Keratinocyte (primary cell): Measurements from ENCODE around the gene C15orf40. TPM values are rescaled to one million over a fixed set of nuclear protein-coding genes. Genes with fewer than 3 reads are reported as not detected.

Experiments
- DNase-seq: peaks from one replicate; pipeline ENCODE4 v3.0.0-alpha.2; 2011; ENCODE audit warnings: low read depth, missing footprints, low spot score
- FAIRE-seq: peaks from 2 replicates; lab custom pipeline; 2011; peaks lifted over from hg19 to GRCh38; lab: Jason Lieb, UNC
- H2AFZ ChIP-seq: 2 replicates; pipeline ENCODE4 v1.6.0; 2012; ENCODE audit warnings: low read length, control low read depth, inconsistent platforms; ENCODE audit not compliant: control insufficient read depth
- H3K27ac ChIP-seq: 2 replicates; pipeline ENCODE4 v1.5.1; 2011; ENCODE audit warnings: low read length; ENCODE audit not compliant: control insufficient read depth, insufficient read depth
- H3K27me3 ChIP-seq: 3 replicates; pipeline ENCODE4 v1.6.0; 2011; ENCODE audit warnings: low read length; ENCODE audit not compliant: control insufficient read depth, insufficient read depth; ENCODE audit errors: extremely low read depth
- H3K36me3 ChIP-seq, 2 experiments: 2 replicates in 1 of 2; 3 replicates in 1 of 2; pipeline ENCODE4 v1.5.1; 2011; ENCODE audit warnings: low read length in 2 of 2, mild to moderate bottlenecking in 1 of 2; ENCODE audit not compliant: control insufficient read depth in 2 of 2, insufficient read depth in 2 of 2; ENCODE audit errors: extremely low read depth in 1 of 2
- H3K4me1 ChIP-seq: 3 replicates; pipeline ENCODE4 v1.5.1; 2011; ENCODE audit warnings: low read length; ENCODE audit not compliant: control insufficient read depth, insufficient read depth; ENCODE audit errors: extremely low read depth
- H3K4me2 ChIP-seq: 3 replicates; pipeline ENCODE4 v1.6.0; 2011; ENCODE audit warnings: low read depth, low read length; ENCODE audit not compliant: control insufficient read depth, insufficient read depth; ENCODE audit errors: extremely low read depth
- H3K4me3 ChIP-seq, 3 experiments: fragments of 200-600 bp in 1 of 3; sonication (generic) in 1 of 3; 2 replicates in 2 of 3; 3 replicates in 1 of 3; pipeline ENCODE4 v1.5.1; 2011 to 2016; ENCODE audit warnings: low read length in 3 of 3, mild to moderate bottlenecking in 3 of 3, control low read depth in 2 of 3, inconsistent platforms in 1 of 3, low read depth in 1 of 3, mixed read lengths in 1 of 3, mixed run types in 1 of 3, moderate library complexity in 1 of 3; ENCODE audit not compliant: control insufficient read depth in 2 of 3, insufficient read depth in 2 of 3; ENCODE audit errors: extremely low read depth in 1 of 3
- H3K79me2 ChIP-seq: 2 replicates; pipeline ENCODE4 v1.6.0; 2012; ENCODE audit warnings: low read length; ENCODE audit not compliant: control insufficient read depth, insufficient read depth
- H3K9ac ChIP-seq: 3 replicates; pipeline ENCODE4 v1.6.0; 2011; ENCODE audit warnings: low read length; ENCODE audit not compliant: control insufficient read depth, insufficient read depth; ENCODE audit errors: extremely low read depth
- H3K9me1 ChIP-seq: 3 replicates; pipeline ENCODE4 v1.6.0; 2011; ENCODE audit warnings: low read length; ENCODE audit not compliant: control insufficient read depth, insufficient read depth; ENCODE audit errors: extremely low read depth
- H3K9me3 ChIP-seq: 2 replicates; pipeline ENCODE4 v1.5.1; 2012; ENCODE audit warnings: low read depth, low read length; ENCODE audit not compliant: control insufficient read depth
- H4K20me1 ChIP-seq: 3 replicates; pipeline ENCODE4 v1.6.0; 2011; ENCODE audit warnings: low read length; ENCODE audit not compliant: control insufficient read depth, insufficient read depth; ENCODE audit errors: extremely low read depth
- CTCF ChIP-seq, 3 experiments: IDR thresholded peaks in 1 of 3; conservative IDR thresholded peaks in 1 of 3; optimal IDR thresholded peaks in 1 of 3; 2 replicates in 2 of 3; 3 replicates in 1 of 3; pipeline versions ENCODE3 to v1.5.1; 2011; ENCODE audit warnings: low read length in 3 of 3, mild to moderate bottlenecking in 3 of 3, moderate library complexity in 2 of 3, control low read depth in 1 of 3, inconsistent platforms in 1 of 3; ENCODE audit not compliant: insufficient read depth in 2 of 3; ENCODE audit errors: extremely low read depth in 1 of 3
- EZH2 ChIP-seq: IDR thresholded peaks from one replicate; pipeline ENCODE4 v1.6.1; 2012; ENCODE audit warnings: inconsistent platforms, mild to moderate bottlenecking, low read length, moderate library complexity
- dilution Hi-C: fragments of 300-500 bp; cut with MboI; formaldehyde crosslinking; loops from one replicate; pipeline ENCODE4 v1.7.0; 2020; ENCODE audit warnings: low sequenced_read_pairs; ENCODE audit not compliant: extremely low pct_ligation_motif_present
- polyA plus RNA-seq, 5 experiments: library from polyadenylated mRNA; depleted of rRNA in 3 of 5; stranded (reverse) in 3 of 5; stranded (forward) in 1 of 5; unstranded in 1 of 5; fragments of >200 nt; gene quantifications; 1 replicate in 1 of 5; 2 replicates in 3 of 5; 3 replicates in 1 of 5; pipeline versions ENCODE4 v1.2.1 to v1.2.3, GENCODE V29; 2011 to 2012; ENCODE audit warnings: missing spikeins in 2 of 5, low read depth in 1 of 5, low replicate concordance in 1 of 5

Gene C15orf40
- polyA plus RNA-seq, 1 donor (not counting 4 experiments of a cell fraction or from before 2014, with no cell fraction given), result 26.6 TPM

DNA sequence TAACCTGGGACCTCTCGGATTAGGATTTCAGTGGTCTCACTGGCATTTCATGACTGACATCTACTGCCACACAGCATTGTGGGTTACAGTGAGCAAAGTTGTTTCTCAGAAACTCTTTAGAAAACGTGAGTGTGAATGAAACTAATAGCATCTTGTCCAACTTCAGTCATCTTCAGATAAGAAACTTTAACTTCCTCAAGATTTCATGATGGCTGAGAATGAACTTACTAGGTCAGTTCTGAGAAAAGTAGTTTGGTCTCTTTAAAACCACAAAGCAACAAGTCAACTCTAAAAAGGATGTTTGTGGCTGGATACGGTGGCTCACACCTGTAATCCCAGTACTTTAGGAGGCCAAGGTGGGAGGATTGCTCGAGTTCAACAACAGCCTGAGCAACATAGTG is 44.8 kb downstream of the C15orf40 start:
- Histone ChIP-seq H3K9ac (no peak overlapping the region), H3K9me3 (no peaks in the 10 kb centered on the region), H3K9me1 (no peaks in the 10 kb centered on the region), H3K27me3 (peaks cover 4% of the 10 kb centered on the region), H4K20me1 (no peaks in the 10 kb centered on the region), H3K4me2 (no peak overlapping the region), H2AFZ (no peak overlapping the region), H3K27ac (no peak overlapping the region), H3K36me3 (no peaks in the 10 kb centered on the region), H3K4me1 (peaks cover 5% of the 10 kb centered on the region), H3K4me3 (no peak overlapping the region), H3K79me2 (no peaks in the 10 kb centered on the region)
- no peak for FAIRE-seq
- TF ChIP-seq CTCF (optimal IDR thresholded peaks at IDR 0.05 in 1 of 3, IDR thresholded peaks at IDR 0.05 in 1 of 3, conservative IDR thresholded peaks at IDR 0.05 in 1 of 3; ENCODE audit: extremely low read depth in 1 of 3, insufficient read depth in 2 of 3, low read length in 3 of 3) (no peak), EZH2 (no peak)
- DNase-seq, result no peak
- dilution Hi-C loops, result no loop called here

DNA sequence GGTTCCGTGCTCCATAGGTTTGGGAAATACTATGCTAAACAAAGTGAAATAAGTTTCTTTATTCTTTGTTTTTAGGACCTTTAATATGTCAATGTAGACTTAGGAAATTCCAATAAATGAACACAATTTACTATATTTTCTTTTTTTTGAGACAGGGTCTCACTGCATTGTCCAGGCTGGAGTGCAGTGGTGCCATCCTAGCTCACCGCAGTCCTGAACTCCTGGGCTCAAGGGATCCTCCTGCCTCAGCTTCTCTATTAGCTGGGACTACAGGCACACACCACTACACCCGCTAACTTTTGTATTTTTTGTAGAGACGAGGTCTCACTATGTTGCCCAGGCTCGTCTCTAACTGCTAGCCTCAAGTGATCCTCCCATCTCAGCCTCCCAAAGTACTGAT is 46.5 kb downstream of the C15orf40 start:
- no peak overlapping the region for H3K4me2 ChIP-seq
- no peaks in the 10 kb centered on the region for H3K36me3 ChIP-seq
- peaks cover 5% of the 10 kb centered on the region for H3K4me1 ChIP-seq
- H3K4me3 ChIP-seq, result no peak overlapping the region
- no peaks in the 10 kb centered on the region for H3K9me1 ChIP-seq
- TF ChIP-seq CTCF (optimal IDR thresholded peaks at IDR 0.05 in 1 of 3, IDR thresholded peaks at IDR 0.05 in 1 of 3, conservative IDR thresholded peaks at IDR 0.05 in 1 of 3; ENCODE audit: extremely low read depth in 1 of 3, insufficient read depth in 2 of 3, low read length in 3 of 3) (no peak), EZH2 (no peak)
- dilution Hi-C loops, result no loop called here
- DNase-seq (no peak), FAIRE-seq (no peak)
- no peak overlapping the region for H3K27ac ChIP-seq
- no peaks in the 10 kb centered on the region for H3K79me2 ChIP-seq
- no peak overlapping the region for H3K9ac ChIP-seq
- no peaks in the 10 kb centered on the region for H3K9me3 ChIP-seq
- no peak overlapping the region for H2AFZ ChIP-seq
- peaks cover 4% of the 10 kb centered on the region for H3K27me3 ChIP-seq
- H4K20me1 ChIP-seq, result no peaks in the 10 kb centered on the region
